PC-9 (cell line): Measurements from ENCODE around the gene CAAP1. TPM values are rescaled to one million over a fixed set of nuclear protein-coding genes. Genes with fewer than 3 reads are reported as not detected.
"Not testable (repeated sequence)": the region's sequence is repeated elsewhere in the genome, so short reads cannot be mapped to it uniquely, and the experiment has no call there.

Experiments used
- BruUV-seq: library from RNA; stranded (reverse); fragments of 400-500 nt; replicated peaks from 2 replicates; lab custom pipeline; 2021; lab: Mats Ljungman, UMichigan
- CTCF ChIA-PET: fragments of 300-600 bp; sonication (Branson Sonifier 250); formaldehyde crosslinking; loops from one replicate; lab custom pipeline; 2022; ENCODE audit warnings: antibody characterized with exemption; lab: Charles Lee
- POLR2A ChIA-PET: fragments of 300-600 bp; sonication (Branson Sonifier 250); formaldehyde crosslinking; loops from one replicate; lab custom pipeline; 2022; ENCODE audit warnings: antibody characterized with exemption; ENCODE audit not compliant: unreplicated experiment; lab: Charles Lee
- DNase-seq, 2 experiments: peaks; one replicate each; pipeline versions ENCODE4 v3.0.0 to v3.0.0-alpha.2; 2015 to 2022; ENCODE audit warnings: mixed read lengths in 1 of 2
- H2AFZ ChIP-seq: fragments of 200-600 bp; sonication (generic); 2 replicates; pipeline ENCODE4 v1.8.1; 2017; ENCODE audit warnings: antibody characterized with exemption
- H3F3A ChIP-seq: fragments of 200-600 bp; sonication (generic); 2 replicates; pipeline ENCODE4 v1.8.1; 2017; ENCODE audit warnings: antibody characterized with exemption, mild to moderate bottlenecking, low read depth; ENCODE audit not compliant: insufficient read depth
- H3K27ac ChIP-seq: fragments of 200-600 bp; sonication (generic); 2 replicates; pipeline ENCODE4 v1.6.1; 2016; ENCODE audit warnings: mixed run types
- H3K27me3 ChIP-seq: fragments of 200-600 bp; sonication (generic); 2 replicates; pipeline ENCODE4 v1.6.1; 2016; ENCODE audit warnings: low read depth, mixed run types; ENCODE audit not compliant: insufficient read depth
- H3K36me3 ChIP-seq: fragments of 200-600 bp; sonication (generic); 2 replicates; pipeline ENCODE4 v1.6.1; 2016; ENCODE audit warnings: low read depth, mixed run types
- H3K4me1 ChIP-seq: fragments of 200-600 bp; sonication (generic); replicated peaks from 2 replicates; pipeline ENCODE4 v1.6.1; 2016; ENCODE audit warnings: mixed run types; ENCODE audit not compliant: insufficient read depth
- H3K4me2 ChIP-seq: fragments of 200-600 bp; sonication (generic); 2 replicates; pipeline ENCODE4 v1.6.1; 2017; ENCODE audit warnings: mixed run types
- H3K4me3 ChIP-seq: fragments of 200-600 bp; sonication (generic); 2 replicates; pipeline ENCODE4 v1.6.1; 2016; ENCODE audit warnings: mixed run types
- H3K79me2 ChIP-seq: fragments of 200-600 bp; sonication (generic); 2 replicates; pipeline ENCODE4 v1.6.1; 2017; ENCODE audit warnings: low read depth, mixed run types
- H3K9me2 ChIP-seq: fragments of 200-600 bp; sonication (generic); 2 replicates; pipeline ENCODE4 v1.8.1; 2017; ENCODE audit warnings: mild to moderate bottlenecking; ENCODE audit not compliant: insufficient read depth
- H3K9me3 ChIP-seq: fragments of 200-600 bp; sonication (generic); 2 replicates; pipeline ENCODE4 v1.8.1; 2016; ENCODE audit warnings: low read depth; ENCODE audit not compliant: insufficient read depth
- H4K20me1 ChIP-seq: fragments of 200-600 bp; sonication (generic); 2 replicates; pipeline ENCODE4 v1.8.1; 2017; ENCODE audit not compliant: insufficient read depth
- EZH2 ChIP-seq: fragments of 200-600 bp; sonication (generic); IDR thresholded peaks from 2 replicates; pipeline ENCODE4 v1.8.0; 2017; ENCODE audit warnings: antibody characterized with exemption, low read depth
- intact Hi-C: fragments of 100-400 bp; cut with micrococcal nuclease; formaldehyde crosslinking; loops from one replicate; pipeline ENCODE4 v1.10.0; 2022; ENCODE audit not compliant: unreplicated experiment
- total RNA-seq: library from RNA; stranded (reverse); gene quantifications from 2 replicates; pipeline ENCODE4 v1.2.3, GENCODE V29; 2021
- TF ChIP-seq, protein P1 (sequence below): fragments of 200-600 bp; sonication (generic); conservative IDR thresholded peaks from 2 replicates; pipeline ENCODE4 v1.6.1; 2017; ENCODE audit warnings: mixed run types, antibody characterized with exemption, mild to moderate bottlenecking, moderate library complexity

Gene CAAP1
- total RNA-seq, 1 experiment from 2014 or later: 12.1 TPM

DNA sequence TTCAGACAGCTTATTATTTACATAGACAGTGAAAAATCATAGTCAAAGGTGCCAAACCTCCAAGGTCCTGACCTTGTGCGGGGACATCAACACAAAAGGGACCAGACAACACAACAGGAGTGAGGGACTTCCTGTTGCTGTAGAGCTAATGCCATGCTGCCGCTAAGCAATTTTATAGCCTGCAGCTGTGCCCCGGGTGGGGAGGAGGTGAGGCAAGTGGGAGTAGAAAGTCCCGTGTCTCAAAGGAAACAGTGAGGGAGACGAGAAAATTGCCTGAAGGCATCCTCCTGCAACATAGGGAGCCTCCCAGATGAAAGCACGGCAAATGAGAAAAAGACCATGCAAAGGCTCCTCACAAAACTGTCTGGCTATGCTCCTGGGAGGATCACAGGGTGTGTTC lies 58.8 kb downstream of the CAAP1 start:
- DNase-seq: no peak
- POLR2A ChIA-PET: no interaction called here
- TF ChIP-seq EZH2: no peak
- TF ChIP-seq, protein P1, sequence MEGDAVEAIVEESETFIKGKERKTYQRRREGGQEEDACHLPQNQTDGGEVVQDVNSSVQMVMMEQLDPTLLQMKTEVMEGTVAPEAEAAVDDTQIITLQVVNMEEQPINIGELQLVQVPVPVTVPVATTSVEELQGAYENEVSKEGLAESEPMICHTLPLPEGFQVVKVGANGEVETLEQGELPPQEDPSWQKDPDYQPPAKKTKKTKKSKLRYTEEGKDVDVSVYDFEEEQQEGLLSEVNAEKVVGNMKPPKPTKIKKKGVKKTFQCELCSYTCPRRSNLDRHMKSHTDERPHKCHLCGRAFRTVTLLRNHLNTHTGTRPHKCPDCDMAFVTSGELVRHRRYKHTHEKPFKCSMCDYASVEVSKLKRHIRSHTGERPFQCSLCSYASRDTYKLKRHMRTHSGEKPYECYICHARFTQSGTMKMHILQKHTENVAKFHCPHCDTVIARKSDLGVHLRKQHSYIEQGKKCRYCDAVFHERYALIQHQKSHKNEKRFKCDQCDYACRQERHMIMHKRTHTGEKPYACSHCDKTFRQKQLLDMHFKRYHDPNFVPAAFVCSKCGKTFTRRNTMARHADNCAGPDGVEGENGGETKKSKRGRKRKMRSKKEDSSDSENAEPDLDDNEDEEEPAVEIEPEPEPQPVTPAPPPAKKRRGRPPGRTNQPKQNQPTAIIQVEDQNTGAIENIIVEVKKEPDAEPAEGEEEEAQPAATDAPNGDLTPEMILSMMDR: no peak

DNA sequence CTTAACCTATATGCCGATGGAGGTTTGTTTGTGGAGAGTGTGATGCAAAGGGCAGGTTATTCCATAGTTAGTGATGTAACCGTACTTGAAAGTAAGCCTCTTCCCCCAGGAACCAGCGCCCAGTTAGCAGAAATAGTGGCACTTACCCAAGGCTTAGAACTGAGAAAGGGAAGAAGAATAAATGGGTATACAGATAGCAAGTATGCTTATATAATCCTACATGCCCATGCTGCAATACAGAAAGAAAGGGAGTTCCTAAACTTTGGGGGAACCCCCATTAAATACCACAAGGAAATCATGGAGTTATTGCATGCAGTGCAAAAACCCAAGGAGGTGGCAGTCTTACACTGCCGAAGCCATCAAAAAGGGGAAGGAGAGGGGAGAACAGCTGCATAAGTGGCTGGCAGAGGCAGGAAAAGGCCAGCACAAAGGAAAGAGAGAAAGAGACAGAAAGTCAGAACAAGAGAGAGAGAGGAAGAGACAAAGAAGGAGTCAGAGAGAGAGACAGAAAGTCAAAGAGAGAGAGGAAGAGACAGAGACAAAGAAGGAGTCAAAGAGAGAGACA lies 64.1 kb downstream of the CAAP1 start:
- H2AFZ ChIP-seq, H3K27ac ChIP-seq, CTCF ChIA-PET, H3K79me2 ChIP-seq, H3K27me3 ChIP-seq, H3F3A ChIP-seq, H4K20me1 ChIP-seq, POLR2A ChIA-PET, H3K4me1 ChIP-seq, H3K4me3 ChIP-seq, DNase-seq, H3K9me2 ChIP-seq, intact Hi-C loops, H3K9me3 ChIP-seq, BruUV-seq, H3K4me2 ChIP-seq, H3K36me3 ChIP-seq: not testable (repeated sequence)

More for the DNA sequence above, 58.8 kb downstream of the CAAP1 start:
- Histone ChIP-seq H3K9me3 (no peaks in the 10 kb centered on the region), H3K27ac (no peak overlapping the region), H2AFZ (no peak overlapping the region), H3K4me1 (no peaks in the 10 kb centered on the region), H3K4me2 (no peak overlapping the region), H4K20me1 (no peaks in the 10 kb centered on the region), H3K36me3 (no peaks in the 10 kb centered on the region), H3K79me2 (no peaks in the 10 kb centered on the region), H3K27me3 (no peaks in the 10 kb centered on the region), H3K4me3 (no peak overlapping the region), H3K9me2 (no peaks in the 10 kb centered on the region), H3F3A (no peaks in the 10 kb centered on the region)
- intact Hi-C loops: no loop called here
- BruUV-seq: no TSS peak
- CTCF ChIA-PET: no interaction called here

DNA sequence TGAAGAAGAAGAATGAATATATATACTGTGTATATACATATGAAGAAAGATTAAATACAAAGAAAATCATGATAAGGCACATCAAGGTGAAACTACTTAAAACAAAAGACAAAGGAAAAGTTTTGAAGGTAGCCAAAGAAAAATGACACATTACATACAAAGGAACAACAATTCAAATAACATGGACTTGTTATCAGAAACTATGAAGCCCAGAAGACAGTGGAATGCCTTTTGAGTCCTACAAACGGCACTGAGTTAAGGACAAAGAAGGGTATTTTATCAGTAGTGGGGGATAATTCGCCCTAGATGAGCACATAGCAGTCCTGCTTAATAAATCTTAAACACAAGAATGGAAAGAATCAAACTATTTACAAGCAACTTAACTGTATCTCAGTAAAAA lies 77.8 kb downstream of the CAAP1 start:
- DNase-seq: no peak
- no peaks in the 10 kb centered on the region for H3F3A ChIP-seq
- POLR2A ChIA-PET: no interaction called here
- no peak overlapping the region for H3K4me3 ChIP-seq
- intact Hi-C loops: no loop called here
- H3K27ac ChIP-seq: no peak overlapping the region
- H3K79me2 ChIP-seq: no peaks in the 10 kb centered on the region
- H3K27me3 ChIP-seq: no peaks in the 10 kb centered on the region
- TF ChIP-seq, protein P1: no peak
- TF ChIP-seq EZH2: no peak
- H3K36me3 ChIP-seq: no peaks in the 10 kb centered on the region
- no peaks in the 10 kb centered on the region for H4K20me1 ChIP-seq
- BruUV-seq: no TSS peak
- H3K4me1 ChIP-seq: no peaks in the 10 kb centered on the region
- no peaks in the 10 kb centered on the region for H3K9me2 ChIP-seq
- no peaks in the 10 kb centered on the region for H3K9me3 ChIP-seq
- no peak overlapping the region for H3K4me2 ChIP-seq
- no peak overlapping the region for H2AFZ ChIP-seq
- CTCF ChIA-PET: no interaction called here

DNA sequence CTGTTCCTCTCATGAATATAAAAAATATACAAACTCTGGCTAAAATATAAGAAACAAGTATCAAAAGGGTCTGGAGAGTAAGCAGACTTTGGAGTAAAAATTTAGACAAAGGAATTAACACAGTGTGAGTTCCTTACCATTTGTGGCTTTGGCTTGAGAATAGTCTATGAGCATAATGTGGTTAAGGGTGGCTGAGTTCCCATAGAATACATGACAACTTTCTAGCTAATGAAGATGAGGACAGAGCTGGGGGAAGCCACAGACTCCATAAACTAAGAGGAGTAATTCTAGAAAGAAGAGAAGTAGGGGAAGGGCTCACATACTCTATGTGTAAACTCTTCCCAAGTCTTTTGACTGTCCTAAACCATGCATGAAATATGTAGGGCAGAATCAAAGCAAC lies 79.4 kb downstream of the CAAP1 start:
- TF ChIP-seq, protein P1: no peak
- no peak for TF ChIP-seq EZH2
- H3K4me2 ChIP-seq: no peak overlapping the region
- no peaks in the 10 kb centered on the region for H3K79me2 ChIP-seq
- H2AFZ ChIP-seq: no peak overlapping the region
- no peaks in the 10 kb centered on the region for H3K36me3 ChIP-seq
- H3K4me3 ChIP-seq: no peak overlapping the region
- H4K20me1 ChIP-seq: no peaks in the 10 kb centered on the region
- H3K27ac ChIP-seq: no peak overlapping the region
- intact Hi-C loops: no loop called here
- DNase-seq: no peak
- H3K27me3 ChIP-seq: no peaks in the 10 kb centered on the region
- H3F3A ChIP-seq: no peaks in the 10 kb centered on the region
- CTCF ChIA-PET: no interaction called here
- no peaks in the 10 kb centered on the region for H3K4me1 ChIP-seq
- no peaks in the 10 kb centered on the region for H3K9me3 ChIP-seq
- BruUV-seq: no TSS peak
- H3K9me2 ChIP-seq: 0 out of 2 replicates have a peak, but pooled peaks cover 2% of the 10 kb centered on the region
- POLR2A ChIA-PET: no interaction called here
